Epithelial cell of proximal tubule (primary cell): ENCODE data around the gene RUNX2. TPM values are rescaled to one million over a fixed set of nuclear protein-coding genes. Genes with fewer than 3 reads are reported as not detected.

Experiments used
- DNase-seq: peaks from one replicate; pipeline ENCODE4 v3.0.0-alpha.2; 2011; ENCODE audit warnings: low read depth
- H3K4me3 ChIP-seq: 2 replicates; pipeline ENCODE4 v1.5.1; 2011; ENCODE audit warnings: low read depth, mild to moderate bottlenecking, low read length
- total RNA-seq: library from RNA; depleted of rRNA; stranded (reverse); fragments of >200 nt; gene quantifications from 2 replicates; pipeline ENCODE4 v1.2.3, GENCODE V29; 2015
- TF ChIP-seq, protein P1 (sequence below): conservative IDR thresholded peaks from 2 replicates; pipeline ENCODE4 v1.5.1; 2012; ENCODE audit warnings: low read depth, mild to moderate bottlenecking, low read length

Gene RUNX2
- total RNA-seq, 1 donor from 2014 or later: 13.1 TPM

GRCh38 chr6:45439459-45439858, 111.3 kb downstream of the RUNX2 start:
- TF ChIP-seq, protein P1, sequence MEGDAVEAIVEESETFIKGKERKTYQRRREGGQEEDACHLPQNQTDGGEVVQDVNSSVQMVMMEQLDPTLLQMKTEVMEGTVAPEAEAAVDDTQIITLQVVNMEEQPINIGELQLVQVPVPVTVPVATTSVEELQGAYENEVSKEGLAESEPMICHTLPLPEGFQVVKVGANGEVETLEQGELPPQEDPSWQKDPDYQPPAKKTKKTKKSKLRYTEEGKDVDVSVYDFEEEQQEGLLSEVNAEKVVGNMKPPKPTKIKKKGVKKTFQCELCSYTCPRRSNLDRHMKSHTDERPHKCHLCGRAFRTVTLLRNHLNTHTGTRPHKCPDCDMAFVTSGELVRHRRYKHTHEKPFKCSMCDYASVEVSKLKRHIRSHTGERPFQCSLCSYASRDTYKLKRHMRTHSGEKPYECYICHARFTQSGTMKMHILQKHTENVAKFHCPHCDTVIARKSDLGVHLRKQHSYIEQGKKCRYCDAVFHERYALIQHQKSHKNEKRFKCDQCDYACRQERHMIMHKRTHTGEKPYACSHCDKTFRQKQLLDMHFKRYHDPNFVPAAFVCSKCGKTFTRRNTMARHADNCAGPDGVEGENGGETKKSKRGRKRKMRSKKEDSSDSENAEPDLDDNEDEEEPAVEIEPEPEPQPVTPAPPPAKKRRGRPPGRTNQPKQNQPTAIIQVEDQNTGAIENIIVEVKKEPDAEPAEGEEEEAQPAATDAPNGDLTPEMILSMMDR: no peak
- no peak for DNase-seq
- H3K4me3 ChIP-seq: no peak overlapping the region

GRCh38 chr6:45439861-45440388, 111.8 kb downstream of the RUNX2 start:
- TF ChIP-seq, protein P1: no peak
- no peak overlapping the region for H3K4me3 ChIP-seq
- DNase-seq: no peak

- DNase-seq: no peak
- no peak overlapping the region for H3K4me3 ChIP-seq
- TF ChIP-seq, protein P1: no peak
These were observed 113.8 kb downstream of the RUNX2 start for GRCh38 chr6:45441851-45442453.

DNA sequence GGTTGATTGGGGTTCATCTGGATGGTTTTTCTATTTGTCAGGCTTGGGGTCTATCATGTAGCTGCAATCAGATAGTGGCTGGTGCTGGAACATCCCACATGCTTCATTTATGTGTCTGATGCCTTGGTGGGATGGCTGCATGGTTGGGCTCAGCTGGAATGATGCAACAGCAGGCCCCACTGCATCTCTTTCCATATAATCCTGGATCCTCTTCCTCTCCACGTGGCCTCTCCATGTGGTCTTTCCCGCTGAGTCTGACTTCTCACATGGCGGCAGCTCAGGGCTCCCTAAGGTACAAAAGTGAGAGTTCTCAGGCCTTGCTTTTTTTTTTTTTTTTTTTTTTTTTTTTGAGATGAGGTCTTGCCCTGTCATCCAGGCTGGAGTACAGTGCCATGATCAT, 114.6 kb downstream of the RUNX2 start:
- TF ChIP-seq, protein P1: no peak
- no peak overlapping the region for H3K4me3 ChIP-seq
- no peak for DNase-seq

DNA sequence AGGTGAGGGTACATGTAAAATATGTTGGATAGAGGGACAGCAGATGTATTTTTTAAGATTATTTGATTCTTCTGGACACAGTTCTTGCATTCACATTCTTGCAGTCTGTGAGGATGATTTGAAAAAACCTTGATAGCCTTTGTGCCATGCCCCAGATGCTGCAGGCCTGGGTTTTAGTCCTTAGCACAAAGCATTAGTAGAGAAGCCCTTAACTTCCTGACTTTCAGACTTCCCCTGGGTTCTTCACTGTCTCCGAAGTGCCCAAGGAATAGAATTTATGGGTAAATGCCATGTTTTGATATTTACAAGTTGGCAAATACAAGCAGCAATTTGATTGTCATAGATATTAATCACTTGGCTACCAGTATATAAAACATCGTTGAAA, 117.2 kb downstream of the RUNX2 start:
- DNase-seq: no peak
- no peak overlapping the region for H3K4me3 ChIP-seq
- TF ChIP-seq, protein P1: no peak

GRCh38 chr6:45445749-45446549, 117.8 kb downstream of the RUNX2 start:
- peak; percentile 99 for DNase-seq
- no peak overlapping the region for H3K4me3 ChIP-seq

More at GRCh38 chr6:45445749-45446549, 117.8 kb downstream of the RUNX2 start:
- TF ChIP-seq, protein P1: no peak
